ENCODE data around the gene CMC1. TPM values are rescaled to one million over a fixed set of nuclear protein-coding genes. Genes with fewer than 3 reads are reported as not detected.

CMC1 gene
- total and polyA plus RNA-seq, 2 donors, result 20.5 to 34.3 TPM

DNA sequence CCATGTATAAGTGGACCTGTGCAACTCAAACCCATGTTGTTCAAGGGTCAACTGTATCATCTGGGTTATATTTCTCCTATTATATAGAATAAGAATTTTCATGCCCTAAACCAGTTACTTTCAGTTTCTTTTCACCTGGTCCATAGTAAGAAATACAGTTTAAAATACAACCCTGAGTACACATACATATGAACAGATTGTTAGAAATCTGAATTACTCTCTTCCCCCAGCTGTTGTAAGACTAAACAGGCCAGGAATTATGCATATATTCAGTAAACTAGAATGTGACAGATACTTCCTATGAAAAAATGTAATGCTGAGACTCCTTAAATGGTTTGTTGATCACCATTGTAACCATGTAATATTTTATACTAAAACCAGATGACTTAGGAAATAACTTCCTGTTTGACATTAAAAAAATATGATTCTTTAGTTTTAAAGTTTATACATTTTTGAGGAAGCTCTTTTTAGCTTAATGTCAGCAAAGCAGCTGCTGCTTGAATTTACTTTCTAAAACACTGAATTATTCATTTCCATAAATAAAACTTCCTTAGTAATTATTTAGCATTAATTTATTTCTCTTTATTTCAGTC is 54.6 kb downstream of the CMC1 start:
- Histone ChIP-seq H3K4me3 (ENCODE audit: low read depth, low read length) (no peak overlapping the region), H3K4me1 (ENCODE audit: insufficient read depth) (no peaks in the 10 kb centered on the region), H3K36me3 (ENCODE audit: insufficient read depth) (no peaks in the 10 kb centered on the region), H3K27ac (ENCODE audit: low read depth) (no peak overlapping the region)
- no peak for DNase-seq (ENCODE audit: extremely low spot score)

DNA sequence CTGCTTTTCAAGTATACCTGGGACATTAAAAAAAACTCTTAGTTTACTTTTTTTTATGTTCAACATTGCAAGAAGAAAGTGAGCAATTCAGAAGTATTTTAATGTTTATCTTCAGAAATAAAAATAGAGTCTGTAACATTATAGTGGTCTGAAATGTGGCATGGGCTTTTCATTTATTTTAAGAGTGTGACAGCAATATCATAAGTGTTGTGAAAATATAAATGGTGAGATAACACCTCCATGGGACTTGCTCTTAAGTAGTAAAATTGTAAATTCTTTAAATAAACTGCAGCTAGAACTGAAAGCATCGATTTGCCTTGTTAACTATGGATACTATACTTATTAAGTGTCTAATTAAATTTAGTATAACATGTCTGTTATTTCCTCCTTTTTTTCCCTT is 58.3 kb downstream of the CMC1 start:
- H3K36me3 ChIP-seq (ENCODE audit: insufficient read depth), result no peaks in the 10 kb centered on the region
- H3K27ac ChIP-seq (ENCODE audit: low read depth), result no peak overlapping the region
- H3K4me1 ChIP-seq (ENCODE audit: insufficient read depth), result no peaks in the 10 kb centered on the region
- H3K4me3 ChIP-seq (ENCODE audit: low read depth, low read length), result no peak overlapping the region
- no peak for DNase-seq (ENCODE audit: extremely low spot score)
- WGBS, result 75% methylated on average over 1 of the region's 1 CpG

DNA sequence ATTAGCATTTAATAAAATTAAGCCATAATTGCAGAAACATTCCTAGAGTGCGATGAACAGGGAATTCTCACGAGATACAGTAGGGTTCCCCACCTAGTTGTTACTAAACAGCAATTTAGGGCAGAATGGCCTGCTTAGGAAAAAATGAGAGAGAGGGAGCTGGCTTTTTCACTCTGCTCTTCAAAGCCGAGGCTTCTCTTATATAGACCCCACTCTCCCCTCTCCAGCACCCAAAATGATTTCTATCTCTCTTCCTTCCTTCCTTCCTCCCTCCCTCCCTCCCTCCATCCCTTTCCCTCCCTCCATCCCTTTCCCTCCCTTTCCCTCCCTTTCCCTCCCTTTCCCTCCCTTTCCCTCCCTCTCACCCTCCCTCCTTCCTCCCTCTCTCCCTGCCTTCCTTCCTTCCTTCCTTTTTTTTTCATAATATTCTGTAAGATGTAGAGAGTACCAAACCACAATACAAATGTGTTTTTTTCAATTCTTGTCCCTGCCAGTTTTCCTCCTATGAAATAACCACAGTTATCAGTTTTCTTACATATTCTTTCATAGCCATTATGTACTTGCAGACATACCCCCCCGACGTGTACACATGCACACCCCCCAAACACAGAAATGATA is 59.0 kb downstream of the CMC1 start:
- 91% methylated on average over 5 of the region's 5 CpGs for WGBS
- Histone ChIP-seq H3K4me3 (ENCODE audit: low read depth, low read length) (no peak overlapping the region), H3K27ac (ENCODE audit: low read depth) (no peak overlapping the region), H3K4me1 (ENCODE audit: insufficient read depth) (no peaks in the 10 kb centered on the region), H3K36me3 (ENCODE audit: insufficient read depth) (no peaks in the 10 kb centered on the region)
- no peak for DNase-seq (ENCODE audit: extremely low spot score)

DNA sequence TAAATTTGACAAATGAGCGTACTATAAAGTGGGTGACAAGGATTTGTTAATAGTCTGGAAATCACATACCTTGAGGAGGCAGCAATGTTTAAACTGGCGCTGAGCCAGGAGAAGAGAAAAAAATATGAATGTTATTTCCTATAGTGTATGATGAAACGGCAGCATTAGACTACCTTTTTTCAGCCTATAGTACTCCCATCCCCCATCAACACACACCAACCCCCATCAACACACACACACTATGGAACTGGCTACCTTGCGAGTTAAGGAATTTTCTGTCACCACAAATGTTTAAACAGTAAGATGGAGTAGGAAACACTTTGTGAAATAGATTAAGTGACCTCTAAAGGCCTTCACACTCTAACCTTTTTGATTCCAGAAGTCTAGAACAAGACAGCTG is 60.3 kb downstream of the CMC1 start:
- DNase-seq (ENCODE audit: extremely low spot score), result no peak
- H3K36me3 ChIP-seq (ENCODE audit: insufficient read depth), result no peaks in the 10 kb centered on the region
- H3K27ac ChIP-seq (ENCODE audit: low read depth), result no peak overlapping the region
- no peaks in the 10 kb centered on the region for H3K4me1 ChIP-seq (ENCODE audit: insufficient read depth)
- WGBS, result 83% methylated on average over 4 of the region's 4 CpGs
- H3K4me3 ChIP-seq (ENCODE audit: low read depth, low read length), result no peak overlapping the region

DNA sequence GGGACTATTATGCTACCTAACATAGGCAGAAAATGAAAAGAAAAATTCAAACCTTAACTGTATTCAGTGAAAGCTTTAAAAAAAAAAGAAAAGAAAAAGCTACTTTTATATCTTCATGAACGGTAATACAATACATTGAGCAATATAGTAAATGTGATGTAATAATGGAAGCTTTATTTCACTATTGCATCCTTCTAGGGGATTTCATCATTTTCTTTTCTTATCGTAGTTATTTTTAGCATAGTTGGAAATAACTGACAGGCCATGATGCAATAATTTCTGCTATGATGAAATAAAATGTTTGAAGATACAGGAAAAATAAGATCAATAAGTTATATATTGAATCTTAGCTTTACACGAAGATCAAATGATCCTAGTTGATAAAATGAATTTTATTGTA is 66.8 kb downstream of the CMC1 start:
- H3K4me3 ChIP-seq (ENCODE audit: low read depth, low read length), result no peak overlapping the region
- 91% methylated on average over 3 of the region's 3 CpGs for WGBS

DNA sequence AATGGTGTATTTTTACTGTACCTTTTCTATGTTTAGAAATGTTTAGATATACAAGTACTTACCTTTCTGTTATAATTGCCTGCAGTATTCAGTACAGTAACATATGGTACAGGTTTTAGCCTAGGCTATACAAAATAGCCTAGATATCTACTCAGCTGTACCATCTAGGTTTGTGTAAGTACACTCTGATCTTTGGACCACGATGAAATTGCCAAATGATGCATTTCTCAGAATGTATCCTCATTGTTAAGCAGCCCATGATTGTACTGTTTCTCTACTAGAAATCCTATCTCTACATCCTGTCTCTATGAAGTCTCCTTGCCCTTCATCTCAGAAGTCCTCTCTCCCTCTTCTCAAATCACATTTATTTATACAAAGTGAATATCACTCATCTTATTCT is 74.3 kb downstream of the CMC1 start:
- WGBS, result 88% methylated on average over 1 of the region's 1 CpG
- Histone ChIP-seq H3K4me1 (ENCODE audit: insufficient read depth) (no peaks in the 10 kb centered on the region), H3K4me3 (ENCODE audit: low read depth, low read length) (no peak overlapping the region), H3K27ac (ENCODE audit: low read depth) (no peak overlapping the region), H3K36me3 (ENCODE audit: insufficient read depth) (peaks cover 3% of the 10 kb centered on the region)
- DNase-seq (ENCODE audit: extremely low spot score), result no peak

More for the DNA sequence above, 66.8 kb downstream of the CMC1 start:
- DNase-seq (ENCODE audit: extremely low spot score), result no peak
- Histone ChIP-seq H3K4me1 (ENCODE audit: insufficient read depth) (no peaks in the 10 kb centered on the region), H3K36me3 (ENCODE audit: insufficient read depth) (no peaks in the 10 kb centered on the region), H3K27ac (ENCODE audit: low read depth) (no peak overlapping the region)

DNA sequence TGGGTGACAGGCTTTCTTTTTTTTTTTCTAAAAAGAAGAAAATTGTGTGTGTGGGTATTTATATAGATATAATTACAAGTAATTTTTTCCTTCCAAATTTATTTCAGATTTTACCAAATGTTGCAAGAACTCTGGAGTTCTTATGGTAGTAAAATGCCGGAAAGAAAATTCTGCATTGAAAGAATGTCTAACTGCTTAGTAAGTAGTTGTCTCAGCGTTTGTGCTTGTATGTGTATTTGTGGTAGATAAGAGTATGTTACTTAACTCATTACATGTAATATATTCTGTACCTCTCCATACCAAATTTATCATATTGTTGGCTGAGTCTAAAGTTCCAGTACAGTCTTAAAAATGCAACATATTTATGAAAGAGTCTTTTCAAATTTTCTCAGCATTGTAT is 74.8 kb downstream of the CMC1 start:
- Histone ChIP-seq H3K4me1 (ENCODE audit: insufficient read depth) (no peaks in the 10 kb centered on the region), H3K36me3 (ENCODE audit: insufficient read depth) (peaks cover 3% of the 10 kb centered on the region), H3K4me3 (ENCODE audit: low read depth, low read length) (no peak overlapping the region), H3K27ac (ENCODE audit: low read depth) (no peak overlapping the region)
- 78% methylated on average over 2 of the region's 2 CpGs for WGBS
- DNase-seq (ENCODE audit: extremely low spot score), result no peak

DNA sequence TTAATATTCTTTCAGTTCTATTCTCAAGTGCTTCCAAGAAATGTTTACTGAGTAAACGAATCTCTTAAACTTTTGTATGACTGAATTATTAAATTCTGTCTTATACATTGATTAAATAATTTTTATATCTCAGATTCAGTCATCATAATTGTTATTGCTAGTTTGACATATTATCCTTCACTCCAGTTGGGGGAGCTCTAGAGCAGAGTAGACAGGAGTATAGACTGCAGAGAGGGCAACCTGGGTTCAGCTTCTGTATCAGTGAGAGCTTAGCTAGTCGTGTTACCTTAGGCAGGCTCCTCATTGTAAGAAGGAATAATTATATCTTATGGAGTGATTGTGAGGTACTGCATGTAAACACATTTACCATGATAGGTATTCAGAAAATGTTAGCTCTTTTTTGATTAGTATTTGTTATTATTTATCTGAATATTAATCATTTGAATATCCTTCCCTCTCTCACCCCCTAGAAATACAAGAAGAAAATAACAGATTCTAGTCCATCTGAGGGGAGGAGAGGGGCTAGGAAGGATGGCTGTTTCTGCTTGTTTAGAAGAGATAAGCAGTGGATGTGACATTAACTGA is 76.1 kb downstream of the CMC1 start:
- no peaks in the 10 kb centered on the region for H3K4me1 ChIP-seq (ENCODE audit: insufficient read depth)
- H3K36me3 ChIP-seq (ENCODE audit: insufficient read depth), result peaks cover 3% of the 10 kb centered on the region
- H3K27ac ChIP-seq (ENCODE audit: low read depth), result no peak overlapping the region
- no peak for DNase-seq (ENCODE audit: extremely low spot score)
- 51% methylated on average over 2 of the region's 2 CpGs for WGBS
- H3K4me3 ChIP-seq (ENCODE audit: low read depth, low read length), result no peak overlapping the region

DNA sequence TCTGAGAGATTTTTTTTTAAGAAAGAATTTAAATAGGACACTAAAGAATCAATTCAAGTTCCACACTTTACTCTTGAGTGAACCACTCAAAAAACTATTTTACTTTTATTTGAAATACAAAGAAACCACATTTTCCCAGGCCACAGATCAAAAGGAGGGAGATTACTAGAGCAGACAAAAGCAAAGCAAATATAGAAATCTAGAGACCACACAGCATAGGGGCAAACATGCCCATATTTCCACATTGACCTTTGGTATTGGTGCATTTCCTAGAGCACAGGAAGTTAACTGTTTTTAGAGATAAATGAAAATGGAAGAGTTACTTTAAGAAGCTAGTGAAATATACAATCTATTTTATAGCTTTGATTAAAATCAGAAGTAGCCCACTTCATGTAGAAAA is 79.6 kb downstream of the CMC1 start:
- Histone ChIP-seq H3K27ac (ENCODE audit: low read depth) (no peak overlapping the region), H3K36me3 (ENCODE audit: insufficient read depth) (peaks cover 3% of the 10 kb centered on the region)
- no peak for DNase-seq (ENCODE audit: extremely low spot score)

DNA sequence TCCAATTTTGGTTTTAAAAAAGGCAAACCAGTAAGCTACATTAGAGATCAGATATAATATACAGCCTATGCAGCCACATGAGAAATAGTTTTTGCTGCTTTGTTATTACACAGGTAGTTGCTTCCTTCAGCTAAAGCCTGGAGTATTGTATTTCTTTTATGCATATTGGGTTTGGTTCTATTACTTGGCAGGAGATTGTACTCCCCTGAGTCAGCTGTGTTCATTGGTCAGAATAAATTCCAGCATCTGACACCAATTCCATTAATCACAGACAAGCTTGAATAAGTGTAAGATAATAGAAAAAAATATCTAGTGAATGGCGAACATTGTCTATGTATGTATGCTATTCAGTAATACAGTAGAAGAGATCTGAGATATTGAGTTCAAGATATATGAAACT is 81.0 kb downstream of the CMC1 start:
- peaks cover 3% of the 10 kb centered on the region for H3K36me3 ChIP-seq (ENCODE audit: insufficient read depth)
- no peak for DNase-seq (ENCODE audit: extremely low spot score)
- H3K4me1 ChIP-seq (ENCODE audit: insufficient read depth), result no peaks in the 10 kb centered on the region
- no peak overlapping the region for H3K27ac ChIP-seq (ENCODE audit: low read depth)
- WGBS, result 86% methylated on average over 1 of the region's 1 CpG
- no peak overlapping the region for H3K4me3 ChIP-seq (ENCODE audit: low read depth, low read length)

More for the DNA sequence above, 79.6 kb downstream of the CMC1 start:
- Histone ChIP-seq H3K4me1 (ENCODE audit: insufficient read depth) (no peaks in the 10 kb centered on the region), H3K4me3 (ENCODE audit: low read depth, low read length) (no peak overlapping the region)

DNA sequence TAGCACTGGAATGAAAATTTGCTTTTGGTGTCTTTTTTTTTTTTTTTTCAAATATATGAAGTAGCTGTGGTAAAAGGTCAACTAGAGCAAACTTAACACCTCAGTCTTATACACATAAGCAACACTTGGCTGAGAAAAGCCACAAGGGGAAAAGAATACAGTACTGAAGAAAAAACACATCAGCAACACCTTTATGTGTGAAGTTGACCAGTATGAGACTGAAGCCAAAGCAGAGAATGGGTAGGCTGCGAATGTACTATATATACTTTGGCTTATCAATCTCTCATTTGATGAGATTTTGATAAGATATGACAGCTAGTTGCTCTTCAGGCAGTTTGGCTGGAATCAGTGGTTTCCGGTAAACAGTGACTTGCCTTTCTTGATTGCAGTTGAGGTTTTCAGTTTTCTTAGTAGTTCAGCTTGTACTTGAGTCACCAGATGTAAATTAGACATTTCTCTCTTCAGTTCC is 85.1 kb downstream of the CMC1 start:
- Histone ChIP-seq H3K36me3 (ENCODE audit: insufficient read depth) (peaks cover 2% of the 10 kb centered on the region), H3K27ac (ENCODE audit: low read depth) (no peak overlapping the region), H3K4me3 (ENCODE audit: low read depth, low read length) (no peak overlapping the region), H3K4me1 (ENCODE audit: insufficient read depth) (no peaks in the 10 kb centered on the region)
- 82% methylated on average over 2 of the region's 2 CpGs for WGBS
- DNase-seq (ENCODE audit: extremely low spot score), result no peak

DNA sequence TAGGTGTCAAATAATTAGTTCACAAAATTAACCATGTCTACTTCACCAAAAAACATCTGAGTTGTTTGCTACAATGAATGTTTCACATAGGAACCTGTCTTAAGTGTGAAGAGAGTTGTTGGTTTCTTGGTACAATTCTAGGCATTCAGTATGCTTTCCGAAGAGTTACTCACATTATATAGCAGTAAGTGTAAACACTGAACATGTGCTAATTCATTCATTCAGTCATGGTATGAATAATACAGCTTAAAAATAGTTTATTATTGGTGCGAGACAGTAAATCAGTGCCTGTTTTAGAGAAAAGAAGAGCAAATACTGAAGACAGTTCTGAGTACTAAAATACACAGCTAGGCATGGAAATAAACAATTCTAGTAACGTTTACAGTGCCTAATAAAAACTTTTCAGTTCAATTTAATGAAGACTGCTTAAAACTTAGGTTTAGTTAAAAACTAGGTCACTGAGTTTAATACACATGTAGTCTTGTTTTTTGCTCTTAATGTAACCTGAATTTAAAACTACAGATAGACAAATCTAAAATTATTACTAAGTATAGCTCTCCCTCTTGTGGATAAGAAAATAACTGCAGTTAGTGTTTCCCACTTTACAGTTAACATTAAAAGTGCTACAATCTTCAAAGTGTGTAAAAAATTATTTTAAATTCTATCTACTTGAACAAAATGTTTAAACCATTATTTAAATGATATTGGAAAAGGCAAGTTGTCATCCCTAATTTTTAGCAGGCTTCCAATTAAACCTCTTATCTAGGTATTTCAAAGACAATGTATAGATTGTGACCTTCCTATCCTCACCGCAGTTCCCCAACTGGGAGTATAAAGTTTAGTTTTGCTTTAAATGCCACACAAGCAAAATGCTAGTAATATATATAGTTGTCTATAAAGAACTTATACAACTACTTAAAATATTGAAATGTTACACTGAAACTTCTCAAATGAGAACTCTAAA is 87.1 kb downstream of the CMC1 start:
- Histone ChIP-seq H3K36me3 (ENCODE audit: insufficient read depth) (peaks cover 2% of the 10 kb centered on the region), H3K4me3 (ENCODE audit: low read depth, low read length) (no peak overlapping the region), H3K4me1 (ENCODE audit: insufficient read depth) (no peaks in the 10 kb centered on the region), H3K27ac (ENCODE audit: low read depth) (no peak overlapping the region)
- WGBS, result 76% methylated on average over 4 of the region's 4 CpGs
- DNase-seq (ENCODE audit: extremely low spot score), result no peak

DNA sequence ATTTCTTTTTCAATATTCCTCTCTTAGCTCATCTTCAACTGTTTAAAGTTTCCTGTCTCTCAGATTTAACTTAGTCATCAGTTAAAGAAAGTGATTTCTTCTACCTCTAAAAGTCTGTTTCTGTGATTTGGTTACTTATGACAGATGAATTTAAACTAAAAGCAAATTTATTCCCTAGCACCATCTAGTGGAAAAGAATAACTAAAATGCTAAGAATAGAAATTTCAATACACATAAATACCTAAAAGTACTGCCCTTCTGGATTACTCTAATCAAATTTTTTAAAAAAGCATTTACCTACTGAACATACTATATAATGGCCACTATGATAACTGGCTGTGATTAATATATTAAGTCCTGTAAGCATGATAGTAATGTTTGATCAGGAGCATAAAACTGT is 93.1 kb downstream of the CMC1 start:
- no peak for DNase-seq (ENCODE audit: extremely low spot score)
- Histone ChIP-seq H3K36me3 (ENCODE audit: insufficient read depth) (peaks cover 2% of the 10 kb centered on the region), H3K4me1 (ENCODE audit: insufficient read depth) (no peaks in the 10 kb centered on the region), H3K27ac (ENCODE audit: low read depth) (no peak overlapping the region), H3K4me3 (ENCODE audit: low read depth, low read length) (no peak overlapping the region)

DNA sequence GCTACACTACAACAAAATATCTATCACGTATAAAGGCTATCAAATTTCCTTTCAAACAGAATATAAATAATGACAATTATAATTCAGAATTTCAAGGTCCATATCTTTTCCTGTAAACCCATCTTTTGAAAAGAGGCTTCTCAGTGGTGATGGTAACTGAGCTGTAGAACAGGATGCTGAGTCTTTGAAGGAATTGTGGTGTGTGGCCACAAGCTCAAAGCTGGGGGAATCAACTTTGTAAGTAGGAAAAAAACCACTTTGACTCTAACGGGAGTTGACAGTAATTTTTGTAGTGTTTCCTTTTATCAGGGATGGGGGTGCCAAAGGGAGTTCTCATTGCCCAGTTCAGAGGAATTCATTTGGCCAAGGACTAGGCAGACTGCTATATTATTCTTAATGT is 93.8 kb downstream of the CMC1 start:
- Histone ChIP-seq H3K27ac (ENCODE audit: low read depth) (no peak overlapping the region), H3K4me1 (ENCODE audit: insufficient read depth) (no peaks in the 10 kb centered on the region), H3K36me3 (ENCODE audit: insufficient read depth) (peaks cover 2% of the 10 kb centered on the region), H3K4me3 (ENCODE audit: low read depth, low read length) (no peak overlapping the region)
- 66% methylated on average over 2 of the region's 2 CpGs for WGBS
- no peak for DNase-seq (ENCODE audit: extremely low spot score)
